GM18517 (cell line): ENCODE results near the gene EAPP.
"Not testable (repeated sequence)": the region's sequence is repeated elsewhere in the genome, so short reads cannot be mapped to it uniquely, and the experiment has no call there.

ENCODE experiments used
- ATAC-seq: cut with Tn5 transposase; IDR thresholded peaks from one replicate; pipeline ENCODE4 v1.9.1; 2021; ENCODE audit warnings: mild to moderate bottlenecking, moderate library complexity; ENCODE audit not compliant: unreplicated experiment

The EAPP gene

DNA sequence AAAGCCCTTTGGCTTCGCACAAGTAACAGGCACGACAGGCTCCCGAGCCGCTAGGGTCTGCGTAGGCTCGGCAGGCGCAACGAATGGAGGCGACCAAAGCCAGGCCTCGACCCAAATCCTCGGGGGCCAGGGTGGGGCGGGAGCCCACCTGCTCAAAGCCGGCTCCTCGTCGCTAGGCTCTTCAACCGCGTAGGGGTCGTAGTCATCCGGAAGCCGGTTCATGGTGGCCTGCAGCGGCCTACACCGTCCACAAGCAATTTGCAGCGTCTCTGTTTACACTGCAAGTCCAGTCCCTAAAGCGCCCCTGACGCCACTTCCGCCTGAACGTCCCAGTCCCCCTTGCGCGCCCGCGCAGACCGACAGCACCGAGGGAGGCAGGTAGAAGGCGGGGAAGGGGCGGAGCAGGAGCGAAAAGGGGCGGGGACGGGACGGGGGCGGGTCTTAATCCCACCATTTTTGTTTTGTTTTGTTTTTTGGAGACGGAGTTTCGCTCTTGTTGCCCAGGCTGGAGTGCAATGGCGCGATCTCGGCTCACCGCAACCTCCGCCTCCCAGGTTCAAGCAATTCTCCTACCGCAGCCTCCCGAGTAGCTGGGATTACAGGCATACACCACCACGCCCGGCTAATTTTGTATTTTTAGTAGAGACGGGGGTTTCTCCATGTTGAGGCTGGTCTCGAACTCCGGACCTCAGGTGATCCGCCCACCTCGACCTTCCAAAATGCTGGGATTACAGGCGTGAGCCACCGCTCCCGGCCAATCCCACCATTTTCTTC, at the start of gene EAPP:
EAPP (minus strand) TSS at position 295 of the 774 bp plus-strand sequence; CDS start at position 222, 73 bp downstream.
- ATAC-seq, result peak; percentile 97

GRCh38 chr14:34583525-34583924, 44.0 kb upstream of the EAPP start:
- no peak for ATAC-seq

DNA sequence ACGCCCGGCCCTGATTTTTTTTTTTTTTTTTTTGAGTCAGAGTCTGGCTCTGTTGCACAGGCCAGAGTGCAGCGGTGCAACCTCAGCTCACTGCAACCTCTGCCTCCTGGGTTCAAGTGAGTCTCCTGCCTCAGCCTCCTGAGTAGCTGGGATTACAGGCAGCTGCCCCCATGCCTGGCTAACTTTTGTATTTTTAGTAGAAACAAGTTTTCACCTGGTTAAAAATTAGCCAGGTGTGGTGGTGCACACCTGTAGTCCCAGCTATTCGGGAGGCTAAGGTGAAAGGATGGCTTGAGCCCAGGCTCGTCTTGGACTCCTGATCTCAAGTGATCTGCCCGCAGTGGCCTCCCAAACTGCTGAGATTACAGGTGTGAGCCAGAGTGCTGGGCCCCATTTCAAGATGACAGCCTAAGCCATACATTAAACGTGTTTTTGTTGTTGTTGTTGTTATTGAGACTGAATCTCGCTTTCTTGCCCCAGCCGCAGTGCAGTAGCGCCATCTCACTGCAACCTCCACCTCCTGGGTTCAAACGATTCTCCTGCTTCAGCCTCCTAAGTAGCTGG, 42.7 kb upstream of the EAPP start:
- ATAC-seq, result no peak

DNA sequence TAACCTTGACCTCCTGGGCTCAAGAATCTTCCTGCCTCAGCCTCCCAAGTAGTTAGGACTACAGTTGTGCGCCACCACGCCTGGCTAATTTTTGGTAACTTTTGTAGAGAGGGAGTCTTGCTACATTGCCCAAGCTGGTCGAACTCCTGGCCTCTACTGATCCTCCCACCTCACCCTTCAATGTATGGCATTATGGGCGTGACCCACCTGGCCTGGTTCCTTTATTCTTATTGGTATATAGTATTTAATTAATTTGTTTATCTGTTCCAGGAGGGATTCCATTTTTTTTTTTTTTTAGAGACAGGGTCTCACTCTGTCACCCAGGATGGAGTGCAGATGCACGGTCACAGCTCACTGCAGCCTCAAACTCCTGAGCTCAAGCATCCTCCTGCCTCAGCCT, 40.9 kb upstream of the EAPP start:
- ATAC-seq, result no peak

GRCh38 chr14:34571771-34572170, 32.3 kb upstream of the EAPP start:
- ATAC-seq, result no peak

- ATAC-seq, result no peak
Observed at GRCh38 chr14:34569750-34570149, 30.2 kb upstream of the EAPP start.

DNA sequence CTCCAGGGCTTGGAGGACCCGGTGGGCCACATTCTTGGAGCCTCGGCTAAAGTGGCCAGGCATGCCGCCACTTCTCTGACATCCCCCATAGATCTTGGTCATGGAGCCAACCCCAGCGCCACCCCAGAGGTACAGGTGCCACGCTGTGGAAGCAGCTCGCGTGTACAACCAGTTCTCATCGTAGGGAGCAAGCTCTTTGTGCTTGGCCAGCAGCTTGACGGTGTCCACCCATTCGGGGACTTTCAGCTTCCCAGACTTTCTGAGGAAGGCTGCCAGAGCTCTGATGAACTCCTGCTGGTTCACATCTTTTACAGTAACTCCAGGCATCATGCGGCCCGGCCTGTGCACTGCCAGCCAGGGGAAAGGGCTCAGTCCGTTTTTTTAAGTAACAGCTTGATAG, 29.3 kb upstream of the EAPP start:
- ATAC-seq, result no peak

DNA sequence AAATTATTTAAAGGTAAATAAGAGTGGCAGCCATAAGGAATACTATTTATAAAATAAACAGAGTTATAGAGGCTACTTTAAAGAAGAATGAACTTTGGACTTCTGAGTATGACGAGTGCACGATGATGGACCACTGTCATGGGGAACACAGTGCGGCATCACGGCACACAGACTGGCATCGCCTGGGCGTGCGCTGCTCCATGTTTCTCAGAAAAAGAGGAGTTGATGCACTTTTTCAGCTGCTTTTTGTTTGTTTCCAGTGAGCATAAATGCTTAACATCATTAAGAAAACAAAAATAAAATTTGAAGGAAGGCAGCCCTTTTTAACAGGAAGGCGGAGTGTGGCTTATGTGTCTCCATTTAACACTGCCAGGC, 23.3 kb upstream of the EAPP start:
- no peak for ATAC-seq

DNA sequence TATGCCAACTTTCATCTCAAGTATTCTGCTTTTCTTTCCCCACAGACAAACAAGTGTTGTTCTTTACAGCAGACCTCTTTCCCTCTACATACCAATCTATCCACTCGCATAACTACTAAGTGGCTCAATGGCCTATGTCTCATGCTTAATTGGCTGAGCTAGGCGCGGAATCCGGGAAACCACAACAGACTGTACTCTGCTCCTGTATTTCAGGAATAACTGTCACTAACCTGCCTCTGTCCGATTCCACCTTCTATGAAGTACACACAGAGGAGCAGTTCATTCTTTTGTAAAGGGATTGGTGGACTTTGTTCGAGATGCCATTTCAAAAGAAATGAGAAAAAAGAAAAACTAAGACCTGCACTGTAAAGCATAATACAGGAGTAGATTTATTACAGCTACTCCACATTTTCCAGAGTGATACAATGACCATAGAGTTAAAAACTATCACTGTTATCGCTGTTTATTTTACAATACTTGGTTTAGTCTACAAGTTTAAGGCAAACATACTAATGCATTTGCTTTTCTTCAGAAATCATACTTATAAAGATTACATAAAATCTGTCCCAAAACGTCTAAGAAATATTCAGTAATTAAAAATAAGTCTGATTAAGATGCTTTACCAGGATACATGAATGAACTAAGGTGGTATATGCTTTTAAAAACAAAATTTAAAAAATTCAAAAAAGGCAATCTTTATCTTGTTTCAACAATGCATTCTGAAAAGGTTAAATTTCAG, 22.7 kb upstream of the EAPP start:
- not testable (repeated sequence) for ATAC-seq

GRCh38 chr14:34556498-34556829, 17.0 kb upstream of the EAPP start:
- peak; percentile 24 for ATAC-seq

DNA sequence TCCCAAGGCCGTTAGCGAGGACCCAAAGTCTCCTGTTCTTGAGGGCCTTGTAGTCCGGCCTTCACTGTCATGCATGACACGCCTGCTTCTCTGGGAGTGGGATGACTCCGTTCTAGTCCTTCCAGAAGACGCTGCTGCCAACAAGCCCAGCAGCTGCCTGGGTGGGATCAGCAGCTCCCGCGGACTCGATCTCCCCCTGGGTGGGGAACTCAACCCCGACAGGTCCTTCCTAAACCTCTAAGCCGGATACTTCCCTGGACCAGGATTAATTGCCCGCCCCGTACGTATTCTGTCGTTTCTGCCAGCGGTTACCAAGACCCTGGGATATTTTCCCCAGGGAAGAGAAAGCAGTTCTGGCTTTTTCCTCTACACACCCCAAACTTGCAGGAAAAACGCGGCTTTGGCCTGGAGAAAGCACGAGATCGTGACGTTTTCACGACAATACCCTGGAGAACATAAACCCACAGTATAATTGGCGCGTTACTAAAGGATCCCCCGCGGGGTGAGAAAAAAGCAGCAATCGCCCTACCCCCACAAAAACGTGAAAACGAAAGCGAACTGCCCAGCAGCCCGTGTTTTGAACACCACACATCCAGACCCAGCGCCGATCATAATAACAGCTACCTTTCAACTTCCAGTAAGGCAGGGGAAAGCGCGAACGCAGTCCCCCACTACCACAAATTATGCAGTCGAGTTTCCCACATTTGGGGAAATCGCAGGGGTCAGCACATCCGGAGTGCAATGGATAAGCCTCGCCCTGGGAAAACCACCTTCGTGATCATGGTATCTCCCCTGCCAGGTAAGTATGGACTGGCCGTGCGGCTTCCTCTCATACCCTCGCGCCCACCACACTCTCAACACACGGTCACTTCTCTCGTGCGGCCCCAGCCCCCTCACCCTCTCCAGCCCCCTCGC, 16.3 kb upstream of the EAPP start:
- ATAC-seq, result peak; percentile 86

GRCh38 chr14:34554540-34555250, 15.2 kb upstream of the EAPP start:
- no peak for ATAC-seq

GRCh38 chr14:34549276-34549966, 9.9 kb upstream of the EAPP start:
- not testable (repeated sequence) for ATAC-seq

- ATAC-seq, result no peak
Observed at GRCh38 chr14:34548472-34548981, 9.0 kb upstream of the EAPP start.

DNA sequence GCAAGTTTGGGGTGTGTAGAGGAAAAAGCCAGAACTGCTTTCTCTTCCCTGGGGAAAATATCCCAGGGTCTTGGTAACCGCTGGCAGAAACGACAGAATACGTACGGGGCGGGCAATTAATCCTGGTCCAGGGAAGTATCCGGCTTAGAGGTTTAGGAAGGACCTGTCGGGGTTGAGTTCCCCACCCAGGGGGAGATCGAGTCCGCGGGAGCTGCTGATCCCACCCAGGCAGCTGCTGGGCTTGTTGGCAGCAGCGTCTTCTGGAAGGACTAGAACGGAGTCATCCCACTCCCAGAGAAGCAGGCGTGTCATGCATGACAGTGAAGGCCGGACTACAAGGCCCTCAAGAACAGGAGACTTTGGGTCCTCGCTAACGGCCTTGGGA, 7.6 kb upstream of the EAPP start:
- ATAC-seq, result peak; percentile 35

GRCh38 chr14:34546272-34547135, 7.0 kb upstream of the EAPP start:
- ATAC-seq, result peak; percentile 84

DNA sequence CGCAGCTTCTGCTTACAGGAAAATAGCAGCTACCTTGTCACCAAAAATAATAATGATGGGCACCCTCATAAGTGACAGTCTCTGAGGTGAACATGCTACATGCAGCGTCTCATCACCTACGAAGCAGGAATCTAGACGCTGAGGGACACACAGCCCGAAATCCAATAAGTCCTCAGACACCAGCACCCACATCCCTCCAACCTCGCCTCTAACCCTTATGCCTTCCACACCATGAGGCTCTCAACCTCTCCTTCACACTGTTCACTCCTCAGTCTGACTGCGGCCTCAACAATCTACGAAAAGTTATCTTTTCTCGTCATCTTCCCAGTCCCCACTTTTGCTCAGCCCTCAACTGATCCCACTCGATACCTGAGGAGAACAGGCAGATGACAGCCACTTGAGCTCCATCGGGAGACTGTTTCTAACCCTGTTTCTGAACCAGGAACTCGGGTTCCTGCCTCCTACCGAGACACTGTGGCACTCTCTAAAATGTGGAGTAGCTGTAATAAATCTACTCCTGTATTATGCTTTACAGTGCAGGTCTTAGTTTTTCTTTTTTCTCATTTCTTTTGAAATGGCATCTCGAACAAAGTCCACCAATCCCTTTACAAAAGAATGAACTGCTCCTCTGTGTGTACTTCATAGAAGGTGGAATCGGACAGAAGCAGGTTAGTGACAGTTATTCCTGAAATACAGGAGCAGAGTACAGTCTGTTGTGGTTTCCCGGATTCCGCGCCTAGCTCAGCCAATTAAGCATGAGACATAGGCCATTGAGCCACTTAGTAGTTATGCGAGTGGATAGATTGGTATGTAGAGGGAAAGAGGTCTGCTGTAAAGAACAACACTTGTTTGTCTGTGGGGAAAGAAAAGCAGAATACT, 919 bp upstream of the EAPP start:
- ATAC-seq, result not testable (repeated sequence)
